HL-60 (cell line): Measurements from ENCODE around the gene ZBTB45.

ENCODE experiments used
- DNase-seq, 2 experiments: peaks; one replicate each; pipeline ENCODE4 v3.0.0-alpha.2; 2010 to 2020; ENCODE audit warnings: low read depth in 1 of 2, low spot score in 1 of 2
- H3K27ac ChIP-seq: fragments of 250-450 bp; sonication (Bioruptor Pico); replicated peaks from 2 replicates; pipeline ENCODE4 v1.5.1; 2020; ENCODE audit warnings: mild to moderate bottlenecking, moderate library complexity
- H3K27me3 ChIP-seq: fragments of 250-450 bp; sonication (Bioruptor Pico); 2 replicates; pipeline ENCODE4 v1.5.1; 2021; ENCODE audit warnings: mild to moderate bottlenecking, moderate library complexity; ENCODE audit not compliant: insufficient read depth, poor library complexity, severe bottlenecking
- H3K4me3 ChIP-seq: replicated peaks from 2 replicates; pipeline ENCODE4 v1.5.1; 2011; ENCODE audit warnings: mild to moderate bottlenecking, control low read depth, low read length; ENCODE audit not compliant: insufficient read depth
- GABPA ChIP-seq: IDR thresholded peaks from 2 replicates; pipeline ENCODE4 v1.6.1; 2012; ENCODE audit warnings: low read depth
- POLR2AphosphoS5 ChIP-seq: IDR thresholded peaks from 2 replicates; pipeline ENCODE4 v1.6.1; 2012; ENCODE audit warnings: low read depth
- SPI1 ChIP-seq: IDR thresholded peaks from 2 replicates; pipeline ENCODE4 v1.6.1; 2012; ENCODE audit warnings: low read depth, mild to moderate bottlenecking, borderline replicate concordance
- TF ChIP-seq, protein P1 (sequence below): IDR thresholded peaks from one replicate; pipeline ENCODE4 v1.5.1; 2011; ENCODE audit warnings: low read length, control low read depth, inconsistent platforms; ENCODE audit not compliant: insufficient read depth
- TF ChIP-seq, protein P2 (sequence below): IDR thresholded peaks from 2 replicates; pipeline ENCODE4 v1.6.1; 2012; ENCODE audit warnings: low read depth; ENCODE audit not compliant: insufficient replicate concordance

The ZBTB45 gene

DNA sequence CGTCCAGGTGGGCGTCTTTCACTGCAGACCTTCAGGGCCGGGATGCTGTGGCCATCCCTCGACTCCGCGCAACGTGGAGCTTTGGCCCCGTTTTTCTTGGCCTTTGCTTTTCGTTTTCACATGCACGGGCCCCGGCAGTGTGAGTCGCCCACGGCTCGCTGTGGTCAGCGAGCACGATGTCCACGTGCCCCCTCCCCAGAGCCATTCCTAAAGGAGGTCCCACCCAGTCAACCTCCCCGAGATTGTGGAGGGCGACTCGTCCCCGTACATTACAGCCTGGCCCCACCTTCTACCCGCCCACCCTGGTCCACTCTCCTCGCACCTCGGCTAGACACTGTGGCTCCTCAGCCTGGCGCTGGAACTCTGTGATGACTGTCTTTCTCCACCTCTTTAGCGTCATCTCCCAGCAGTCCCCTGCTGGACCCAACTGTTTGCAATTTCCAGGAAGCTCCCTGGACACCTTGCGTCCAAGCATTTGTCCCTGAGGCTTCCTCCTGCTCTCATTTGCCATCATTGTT, 43.1 kb downstream of the ZBTB45 start:
- peak overlapping the region; percentile 79 for H3K27ac ChIP-seq
- H3K4me3 ChIP-seq, result peak overlapping the region; percentile 70
- H3K27me3 ChIP-seq, result no peaks in the 10 kb centered on the region
- TF ChIP-seq GABPA (no peak), POLR2AphosphoS5 (no peak), SPI1 (no peak)
- TF ChIP-seq, protein P1, sequence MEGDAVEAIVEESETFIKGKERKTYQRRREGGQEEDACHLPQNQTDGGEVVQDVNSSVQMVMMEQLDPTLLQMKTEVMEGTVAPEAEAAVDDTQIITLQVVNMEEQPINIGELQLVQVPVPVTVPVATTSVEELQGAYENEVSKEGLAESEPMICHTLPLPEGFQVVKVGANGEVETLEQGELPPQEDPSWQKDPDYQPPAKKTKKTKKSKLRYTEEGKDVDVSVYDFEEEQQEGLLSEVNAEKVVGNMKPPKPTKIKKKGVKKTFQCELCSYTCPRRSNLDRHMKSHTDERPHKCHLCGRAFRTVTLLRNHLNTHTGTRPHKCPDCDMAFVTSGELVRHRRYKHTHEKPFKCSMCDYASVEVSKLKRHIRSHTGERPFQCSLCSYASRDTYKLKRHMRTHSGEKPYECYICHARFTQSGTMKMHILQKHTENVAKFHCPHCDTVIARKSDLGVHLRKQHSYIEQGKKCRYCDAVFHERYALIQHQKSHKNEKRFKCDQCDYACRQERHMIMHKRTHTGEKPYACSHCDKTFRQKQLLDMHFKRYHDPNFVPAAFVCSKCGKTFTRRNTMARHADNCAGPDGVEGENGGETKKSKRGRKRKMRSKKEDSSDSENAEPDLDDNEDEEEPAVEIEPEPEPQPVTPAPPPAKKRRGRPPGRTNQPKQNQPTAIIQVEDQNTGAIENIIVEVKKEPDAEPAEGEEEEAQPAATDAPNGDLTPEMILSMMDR, result no peak
- TF ChIP-seq, protein P2, sequence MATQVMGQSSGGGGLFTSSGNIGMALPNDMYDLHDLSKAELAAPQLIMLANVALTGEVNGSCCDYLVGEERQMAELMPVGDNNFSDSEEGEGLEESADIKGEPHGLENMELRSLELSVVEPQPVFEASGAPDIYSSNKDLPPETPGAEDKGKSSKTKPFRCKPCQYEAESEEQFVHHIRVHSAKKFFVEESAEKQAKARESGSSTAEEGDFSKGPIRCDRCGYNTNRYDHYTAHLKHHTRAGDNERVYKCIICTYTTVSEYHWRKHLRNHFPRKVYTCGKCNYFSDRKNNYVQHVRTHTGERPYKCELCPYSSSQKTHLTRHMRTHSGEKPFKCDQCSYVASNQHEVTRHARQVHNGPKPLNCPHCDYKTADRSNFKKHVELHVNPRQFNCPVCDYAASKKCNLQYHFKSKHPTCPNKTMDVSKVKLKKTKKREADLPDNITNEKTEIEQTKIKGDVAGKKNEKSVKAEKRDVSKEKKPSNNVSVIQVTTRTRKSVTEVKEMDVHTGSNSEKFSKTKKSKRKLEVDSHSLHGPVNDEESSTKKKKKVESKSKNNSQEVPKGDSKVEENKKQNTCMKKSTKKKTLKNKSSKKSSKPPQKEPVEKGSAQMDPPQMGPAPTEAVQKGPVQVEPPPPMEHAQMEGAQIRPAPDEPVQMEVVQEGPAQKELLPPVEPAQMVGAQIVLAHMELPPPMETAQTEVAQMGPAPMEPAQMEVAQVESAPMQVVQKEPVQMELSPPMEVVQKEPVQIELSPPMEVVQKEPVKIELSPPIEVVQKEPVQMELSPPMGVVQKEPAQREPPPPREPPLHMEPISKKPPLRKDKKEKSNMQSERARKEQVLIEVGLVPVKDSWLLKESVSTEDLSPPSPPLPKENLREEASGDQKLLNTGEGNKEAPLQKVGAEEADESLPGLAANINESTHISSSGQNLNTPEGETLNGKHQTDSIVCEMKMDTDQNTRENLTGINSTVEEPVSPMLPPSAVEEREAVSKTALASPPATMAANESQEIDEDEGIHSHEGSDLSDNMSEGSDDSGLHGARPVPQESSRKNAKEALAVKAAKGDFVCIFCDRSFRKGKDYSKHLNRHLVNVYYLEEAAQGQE, result no peak
- DNase-seq, result no peak

DNA sequence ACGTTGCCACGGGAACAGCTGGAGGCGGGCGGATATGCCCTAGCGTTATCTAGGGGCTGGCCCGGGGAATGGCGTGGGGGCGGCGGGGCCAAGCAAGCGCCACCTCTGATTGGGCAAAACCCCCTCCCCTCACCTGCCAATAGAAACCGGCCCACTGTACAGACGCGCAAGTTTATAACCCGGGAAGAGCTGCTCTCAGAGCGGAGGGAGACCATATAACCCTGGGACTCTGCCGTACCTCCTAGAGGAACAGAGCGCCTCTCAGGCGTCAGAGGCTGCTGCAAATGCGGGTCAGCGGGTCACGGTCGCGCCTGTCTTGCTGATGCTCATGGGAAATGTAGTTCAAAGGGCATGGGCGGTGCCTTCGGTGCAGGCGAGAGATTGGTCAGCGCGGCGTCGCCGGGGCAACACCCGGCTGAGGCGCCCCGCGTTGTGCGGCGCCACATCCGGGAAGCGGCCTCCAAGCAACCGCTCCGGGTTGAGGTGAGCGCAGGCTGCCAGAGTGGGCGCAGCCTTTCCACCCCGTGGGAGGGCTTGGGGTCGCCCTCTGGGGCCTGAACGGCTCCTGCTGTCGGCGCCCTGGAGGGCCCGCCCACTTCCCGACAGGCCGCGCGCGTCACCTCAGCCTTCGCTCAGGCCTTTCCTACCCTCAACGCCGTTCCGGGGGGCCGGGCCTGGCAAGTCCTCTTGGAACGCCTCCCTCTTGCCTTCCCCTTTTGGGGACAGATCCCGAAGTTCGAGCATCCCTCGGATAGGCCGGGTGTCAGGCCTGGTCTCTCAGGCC, 43.7 kb downstream of the ZBTB45 start, which contains the start of gene ZNF446:
ZNF446 (plus strand) TSS at position 639 of the 784 bp plus-strand sequence. CDS start 867 bp downstream, outside the sequence.
- TF ChIP-seq SPI1 (no peak), POLR2AphosphoS5 (0 out of 2 replicates have a peak, but pooled peaks have one; percentile 76), GABPA (peak; percentile 67; the same call in 1 of the 2 replicates)
- TF ChIP-seq, protein P1, result no peak
- TF ChIP-seq, protein P2, result no peak
- no peaks in the 10 kb centered on the region for H3K27me3 ChIP-seq
- peak; percentile 95 to 98 for DNase-seq
- H3K27ac ChIP-seq, result peak within 1 kb of the TSS; percentile 79
- peak within 1 kb of the TSS; percentile 70 for H3K4me3 ChIP-seq

DNA sequence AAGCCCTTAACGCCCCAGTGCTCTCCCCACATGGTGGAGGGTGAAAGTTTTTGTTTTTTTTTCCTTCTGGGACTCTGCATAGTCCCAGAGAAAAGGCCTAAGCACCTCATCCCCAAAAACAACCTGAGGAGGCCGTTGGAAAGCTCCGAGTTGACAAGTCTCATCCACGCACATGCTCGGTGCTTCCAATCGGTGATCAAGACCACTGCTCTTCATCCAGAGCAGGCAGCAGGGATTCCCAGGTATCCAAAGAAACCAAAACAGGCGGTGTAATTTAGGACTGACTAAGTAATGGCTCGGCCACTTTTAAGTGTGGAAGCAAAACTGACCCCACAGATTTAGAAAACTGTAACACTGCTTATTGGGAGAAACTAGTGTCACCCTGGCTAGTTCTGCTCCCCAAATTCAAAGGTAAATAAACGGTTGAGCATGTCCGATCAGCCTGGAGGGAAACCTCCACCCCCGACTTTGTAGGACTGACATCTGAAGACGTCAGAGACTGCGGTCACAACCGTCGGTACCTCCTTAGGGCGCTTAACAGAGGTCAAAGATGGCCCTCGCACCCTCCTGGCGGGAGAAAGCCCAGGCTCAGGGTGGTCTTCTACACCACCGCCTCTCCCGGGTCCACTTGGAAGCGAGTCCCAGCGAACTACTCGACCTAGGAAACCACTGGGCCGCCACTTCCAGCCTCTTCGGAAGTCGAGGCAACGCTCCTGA, 44.5 kb downstream of the ZBTB45 start:
- TF ChIP-seq, protein P1, result no peak
- TF ChIP-seq SPI1, result no peak
- TF ChIP-seq GABPA, result no peak
- TF ChIP-seq, protein P2, result no peak
- no peak for TF ChIP-seq POLR2AphosphoS5
- Histone ChIP-seq H3K27me3 (no peaks in the 10 kb centered on the region), H3K4me3 (peak overlapping the region; percentile 70), H3K27ac (peak overlapping the region; percentile 79)
- DNase-seq, result peak in 1 of 2 experiments; percentile 36
